ENCODE data around the gene APLF.
A peak's percentile ranks its signal among the peaks of the same experiment; 100 is the strongest.
"Not testable (repeated sequence)": the region's sequence is repeated elsewhere in the genome, so short reads cannot be mapped to it uniquely, and the experiment has no call there.

APLF gene

DNA sequence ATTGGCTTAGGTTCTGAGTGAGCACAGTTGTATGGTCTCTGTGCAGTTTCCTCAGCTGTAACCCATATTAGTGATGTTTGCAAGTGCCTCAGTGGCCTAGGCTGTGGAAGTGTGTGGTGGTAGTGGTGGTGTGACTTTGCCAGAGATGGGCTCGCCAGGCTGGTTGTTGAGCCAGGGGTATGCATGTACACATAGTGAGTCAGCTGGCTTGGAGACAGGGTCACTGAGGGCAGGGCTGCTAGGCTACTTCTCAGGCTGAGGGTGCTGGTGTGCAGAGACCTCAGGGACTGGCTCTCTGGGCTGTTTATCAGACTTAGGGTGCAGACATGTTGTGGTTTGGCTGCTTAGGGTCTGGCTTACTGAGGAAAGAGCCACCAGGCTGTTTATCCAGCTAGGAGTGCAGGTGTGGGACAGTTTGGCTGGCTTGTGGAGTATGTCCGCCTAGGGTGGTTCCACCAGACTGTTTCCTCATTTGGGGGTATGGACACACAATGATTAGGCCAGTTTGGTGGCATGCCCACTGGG lies 15.0 kb downstream of the APLF start:
- no peaks in the 10 kb centered on the region for H3K36me3 ChIP-seq (ENCODE audit: control insufficient read depth, insufficient read depth, low read length, severe bottlenecking)
- peaks cover 4% of the 10 kb centered on the region for H3K4me1 ChIP-seq (ENCODE audit: control insufficient read depth, insufficient read depth, low read length)
- no peaks in the 10 kb centered on the region for H3K27me3 ChIP-seq (replicated peaks; ENCODE audit: control insufficient read depth, insufficient read depth, low read length)
- no peaks in the 10 kb centered on the region for H3K9me3 ChIP-seq (ENCODE audit: control insufficient read depth, low read length)
- H3K9ac ChIP-seq (ENCODE audit: low read length) = no peak overlapping the region
- DNase-seq (ENCODE audit: low read depth) = no peak
- H3K4me3 ChIP-seq (ENCODE audit: low read length) = no peak overlapping the region

DNA sequence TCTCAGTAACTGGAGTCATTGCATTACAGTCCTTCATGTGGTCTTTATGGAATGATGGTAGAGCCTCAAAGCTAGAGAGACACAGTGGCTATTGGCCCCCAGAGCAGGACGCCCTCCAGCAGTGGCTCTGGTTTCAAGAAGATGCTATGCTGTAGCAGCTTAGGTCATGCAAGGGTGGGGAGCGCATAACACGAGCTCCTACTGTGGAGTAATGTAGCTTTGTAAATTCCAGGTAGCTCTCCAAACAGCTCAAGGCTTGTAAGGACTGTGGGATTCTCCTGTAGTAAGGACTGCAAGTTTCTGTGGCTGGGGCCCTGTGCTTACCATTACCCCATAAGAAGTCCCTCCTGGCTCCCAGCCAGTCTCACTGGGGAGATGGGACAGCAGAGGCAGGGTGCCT lies 15.6 kb downstream of the APLF start:
- Histone ChIP-seq H3K36me3 (ENCODE audit: control insufficient read depth, insufficient read depth, low read length, severe bottlenecking) (no peaks in the 10 kb centered on the region), H3K9ac (ENCODE audit: low read length) (no peak overlapping the region), H3K4me3 (ENCODE audit: low read length) (no peak overlapping the region), H3K4me1 (ENCODE audit: control insufficient read depth, insufficient read depth, low read length) (peaks cover 4% of the 10 kb centered on the region), H3K9me3 (ENCODE audit: control insufficient read depth, low read length) (no peaks in the 10 kb centered on the region), H3K27me3 (replicated peaks; ENCODE audit: control insufficient read depth, insufficient read depth, low read length) (no peaks in the 10 kb centered on the region)
- no peak for DNase-seq (ENCODE audit: low read depth)

DNA sequence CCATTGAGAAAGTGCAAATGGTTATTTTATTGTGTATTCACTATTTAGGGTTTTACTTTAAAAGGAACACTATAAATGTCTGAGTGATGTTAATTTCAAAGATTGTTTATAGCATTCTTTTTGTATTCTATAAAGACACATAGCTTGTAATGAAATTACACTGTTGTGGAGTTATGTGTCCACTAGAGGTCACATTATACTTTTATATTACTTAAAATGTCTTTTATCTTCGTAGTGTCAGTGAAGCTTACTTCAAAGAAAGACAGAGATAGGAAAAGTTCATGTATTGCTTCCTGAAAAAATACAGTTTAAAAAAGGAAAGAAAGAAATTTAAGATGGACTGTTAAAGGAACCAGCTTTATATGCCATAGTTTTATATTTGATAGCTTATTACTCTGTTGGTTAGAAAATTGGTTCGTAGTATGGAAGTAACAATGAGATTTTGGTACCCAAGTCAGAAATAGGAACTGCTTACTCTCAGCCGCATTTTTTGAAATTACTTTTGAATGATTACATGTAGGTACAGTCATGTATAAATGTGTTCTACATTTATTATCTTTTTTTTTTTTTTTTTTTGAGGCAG lies 20.5 kb downstream of the APLF start:
- no peak overlapping the region for H3K4me3 ChIP-seq (ENCODE audit: low read length)
- H3K27me3 ChIP-seq (replicated peaks; ENCODE audit: control insufficient read depth, insufficient read depth, low read length) = no peaks in the 10 kb centered on the region
- peak; percentile 66 for DNase-seq (ENCODE audit: low read depth)
- H3K9me3 ChIP-seq (ENCODE audit: control insufficient read depth, low read length) = no peaks in the 10 kb centered on the region
- no peaks in the 10 kb centered on the region for H3K36me3 ChIP-seq (ENCODE audit: control insufficient read depth, insufficient read depth, low read length, severe bottlenecking)
- H3K4me1 ChIP-seq (ENCODE audit: control insufficient read depth, insufficient read depth, low read length) = peaks cover 6% of the 10 kb centered on the region
- H3K9ac ChIP-seq (ENCODE audit: low read length) = no peak overlapping the region

DNA sequence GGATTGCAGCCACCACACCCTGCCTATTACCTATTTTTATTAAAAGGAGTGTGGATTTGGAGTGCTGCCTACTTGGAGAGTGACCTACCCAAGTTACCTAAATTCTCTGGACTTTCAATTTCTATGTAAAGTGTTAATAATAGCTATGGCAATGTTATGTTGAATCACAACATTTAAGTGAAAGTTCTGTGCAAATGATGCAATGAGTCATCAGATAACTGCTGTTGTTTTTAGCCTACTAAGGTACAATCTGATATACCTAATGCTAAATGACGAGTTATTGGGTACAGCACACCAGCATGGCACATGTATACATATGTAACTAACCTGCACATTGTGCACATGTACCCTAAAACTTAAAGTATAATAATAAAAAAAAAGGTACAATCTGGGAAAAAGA lies 21.2 kb downstream of the APLF start:
- DNase-seq (ENCODE audit: low read depth) = peak; percentile 18
- H3K27me3 ChIP-seq (replicated peaks; ENCODE audit: control insufficient read depth, insufficient read depth, low read length); H3K9me3 ChIP-seq (ENCODE audit: control insufficient read depth, low read length); H3K9ac ChIP-seq (ENCODE audit: low read length); H3K4me3 ChIP-seq (ENCODE audit: low read length); H3K36me3 ChIP-seq (ENCODE audit: control insufficient read depth, insufficient read depth, low read length, severe bottlenecking); H3K4me1 ChIP-seq (ENCODE audit: control insufficient read depth, insufficient read depth, low read length): not testable (repeated sequence)

DNA sequence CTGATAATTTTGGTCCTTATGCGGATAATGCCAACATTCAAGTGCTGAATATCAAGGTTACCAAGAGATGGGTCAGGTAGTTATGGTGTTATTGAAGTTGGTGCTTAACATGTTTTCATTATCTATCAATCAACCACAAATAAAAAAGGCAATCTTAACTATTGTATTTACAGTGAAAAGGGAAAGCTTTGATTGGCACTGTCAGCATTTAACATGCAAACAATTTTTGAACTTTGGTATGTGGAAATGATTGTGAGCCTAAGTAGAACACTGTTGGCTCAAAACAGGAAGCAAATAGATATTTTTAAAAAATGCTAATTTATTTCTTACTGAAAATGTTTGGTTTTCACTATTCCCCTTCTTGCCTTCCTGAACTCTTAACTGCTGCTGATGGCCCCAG lies 21.9 kb downstream of the APLF start:
- Histone ChIP-seq H3K9ac (ENCODE audit: low read length) (no peak overlapping the region), H3K36me3 (ENCODE audit: control insufficient read depth, insufficient read depth, low read length, severe bottlenecking) (no peaks in the 10 kb centered on the region), H3K4me1 (ENCODE audit: control insufficient read depth, insufficient read depth, low read length) (peaks cover 6% of the 10 kb centered on the region), H3K4me3 (ENCODE audit: low read length) (no peak overlapping the region), H3K9me3 (ENCODE audit: control insufficient read depth, low read length) (no peaks in the 10 kb centered on the region), H3K27me3 (replicated peaks; ENCODE audit: control insufficient read depth, insufficient read depth, low read length) (no peaks in the 10 kb centered on the region)
- DNase-seq (ENCODE audit: low read depth) = no peak

DNA sequence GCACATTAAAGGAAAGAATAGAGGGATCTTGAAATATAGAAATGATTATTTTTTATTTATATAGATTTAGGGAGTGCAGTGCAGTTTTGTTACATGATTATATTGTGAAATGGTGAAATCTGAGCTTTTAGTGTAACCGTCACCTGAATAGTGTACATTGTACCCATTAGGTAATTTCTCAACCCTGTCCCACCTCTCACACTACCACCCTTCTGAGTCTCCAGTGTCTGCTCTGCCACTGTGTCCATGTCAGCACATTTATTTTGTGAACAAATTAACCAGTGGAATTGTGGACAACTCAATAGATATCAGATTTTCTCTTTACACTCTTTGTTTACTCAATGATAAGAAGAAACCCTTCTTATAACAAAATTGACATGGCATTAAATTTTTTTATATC lies 24.2 kb downstream of the APLF start:
- DNase-seq (ENCODE audit: low read depth) = no peak
- Histone ChIP-seq H3K4me1 (ENCODE audit: control insufficient read depth, insufficient read depth, low read length) (peaks cover 6% of the 10 kb centered on the region), H3K9me3 (ENCODE audit: control insufficient read depth, low read length) (no peaks in the 10 kb centered on the region), H3K4me3 (ENCODE audit: low read length) (no peak overlapping the region), H3K27me3 (replicated peaks; ENCODE audit: control insufficient read depth, insufficient read depth, low read length) (no peaks in the 10 kb centered on the region), H3K36me3 (ENCODE audit: control insufficient read depth, insufficient read depth, low read length, severe bottlenecking) (no peaks in the 10 kb centered on the region), H3K9ac (ENCODE audit: low read length) (no peak overlapping the region)

DNA sequence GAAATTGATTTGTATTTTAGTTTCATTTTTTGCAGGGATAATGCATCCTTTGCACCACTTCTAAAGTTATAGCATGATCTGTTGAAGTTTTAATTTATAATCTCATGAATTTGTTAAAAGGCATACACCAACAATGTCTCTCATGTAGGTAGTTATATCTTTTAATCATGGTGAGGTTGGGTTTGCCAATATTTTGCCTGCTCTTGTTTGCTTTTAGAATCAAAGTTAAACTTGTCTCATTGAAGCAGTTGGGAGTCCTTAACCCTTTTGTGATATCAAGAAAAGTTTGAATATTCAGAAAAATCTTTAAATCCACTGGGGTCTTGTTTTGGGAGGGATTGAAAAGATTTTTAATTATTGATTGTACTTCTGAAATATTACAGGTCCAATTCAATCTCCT lies 31.7 kb downstream of the APLF start:
- Histone ChIP-seq H3K4me3 (ENCODE audit: low read length) (no peak overlapping the region), H3K36me3 (ENCODE audit: control insufficient read depth, insufficient read depth, low read length, severe bottlenecking) (no peaks in the 10 kb centered on the region), H3K9me3 (ENCODE audit: control insufficient read depth, low read length) (no peaks in the 10 kb centered on the region), H3K9ac (ENCODE audit: low read length) (no peak overlapping the region), H3K4me1 (ENCODE audit: control insufficient read depth, insufficient read depth, low read length) (no peaks in the 10 kb centered on the region), H3K27me3 (replicated peaks; ENCODE audit: control insufficient read depth, insufficient read depth, low read length) (no peaks in the 10 kb centered on the region)
- no peak for DNase-seq (ENCODE audit: low read depth)

DNA sequence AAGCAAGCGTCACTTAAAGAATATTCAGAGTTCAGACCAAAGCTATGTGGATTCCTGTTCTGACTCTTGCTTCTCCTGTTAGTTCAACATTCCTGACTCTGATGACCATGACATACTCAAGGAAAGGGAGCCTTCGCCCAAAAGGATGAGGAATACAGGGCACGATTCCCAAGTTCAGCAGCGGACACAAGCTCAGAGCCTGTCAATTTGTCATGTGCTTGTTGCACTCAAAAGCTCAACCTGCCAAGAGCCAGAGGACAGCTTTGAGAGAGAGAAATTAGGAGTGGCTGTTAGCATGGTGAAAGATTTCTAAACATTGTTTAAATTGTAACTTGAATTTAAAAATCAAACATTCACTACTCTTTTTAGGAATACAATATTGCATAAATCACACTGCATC lies 33.3 kb downstream of the APLF start:
- H3K36me3 ChIP-seq (ENCODE audit: control insufficient read depth, insufficient read depth, low read length, severe bottlenecking) = no peaks in the 10 kb centered on the region
- H3K4me3 ChIP-seq (ENCODE audit: low read length) = no peak overlapping the region
- no peaks in the 10 kb centered on the region for H3K9me3 ChIP-seq (ENCODE audit: control insufficient read depth, low read length)
- H3K9ac ChIP-seq (ENCODE audit: low read length) = no peak overlapping the region
- H3K27me3 ChIP-seq (replicated peaks; ENCODE audit: control insufficient read depth, insufficient read depth, low read length) = no peaks in the 10 kb centered on the region
- no peak for DNase-seq (ENCODE audit: low read depth)
- H3K4me1 ChIP-seq (ENCODE audit: control insufficient read depth, insufficient read depth, low read length) = no peaks in the 10 kb centered on the region

DNA sequence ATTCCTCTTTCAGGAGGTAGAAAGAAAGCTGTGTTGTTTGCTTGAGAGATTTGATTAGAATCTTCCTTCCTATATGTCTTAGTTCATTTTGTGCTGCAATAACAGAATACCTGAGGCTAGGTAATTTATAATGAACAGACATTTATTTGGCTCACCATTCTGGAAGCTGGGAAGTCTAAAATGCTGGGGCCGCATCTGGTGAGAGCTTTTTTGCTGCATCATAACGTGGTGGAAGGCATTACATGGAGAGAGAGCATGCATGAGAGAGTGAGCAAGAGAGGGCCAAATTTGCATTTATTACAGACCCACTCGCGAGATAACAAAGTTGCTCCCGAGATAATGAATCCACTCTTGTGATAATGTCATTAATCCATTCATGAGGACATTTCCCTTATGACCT lies 34.4 kb downstream of the APLF start:
- Histone ChIP-seq H3K36me3 (ENCODE audit: control insufficient read depth, insufficient read depth, low read length, severe bottlenecking) (peaks cover 6% of the 10 kb centered on the region), H3K9ac (ENCODE audit: low read length) (no peak overlapping the region), H3K9me3 (ENCODE audit: control insufficient read depth, low read length) (no peaks in the 10 kb centered on the region), H3K4me3 (ENCODE audit: low read length) (no peak overlapping the region), H3K27me3 (replicated peaks; ENCODE audit: control insufficient read depth, insufficient read depth, low read length) (no peaks in the 10 kb centered on the region), H3K4me1 (ENCODE audit: control insufficient read depth, insufficient read depth, low read length) (no peaks in the 10 kb centered on the region)
- DNase-seq (ENCODE audit: low read depth) = no peak

DNA sequence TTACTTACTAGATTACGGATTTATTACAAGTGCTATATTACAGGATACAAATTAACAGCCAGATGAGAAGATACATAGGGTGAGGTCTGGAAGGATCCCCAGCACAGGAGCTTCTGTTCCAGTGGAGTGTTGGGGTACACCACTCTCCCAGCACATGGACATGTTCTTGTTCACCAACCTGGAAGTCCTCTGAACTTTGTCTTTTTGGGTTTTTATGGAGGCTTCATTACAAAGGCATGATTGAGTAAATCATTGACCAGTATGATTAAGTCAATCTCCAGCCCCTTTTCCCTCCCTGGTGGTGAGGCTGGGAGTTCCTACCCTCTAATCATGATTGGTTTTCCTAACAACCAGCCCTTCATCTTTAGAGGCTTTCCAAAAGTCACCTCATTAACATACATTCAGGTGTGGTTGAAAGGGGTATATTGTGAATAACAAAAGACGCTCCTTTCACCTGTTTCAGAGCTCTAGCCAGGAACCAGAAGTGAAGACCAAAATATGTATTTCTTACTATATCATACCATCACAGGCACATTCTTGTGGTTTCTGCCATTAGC lies 38.3 kb downstream of the APLF start:
- Histone ChIP-seq H3K36me3 (ENCODE audit: control insufficient read depth, insufficient read depth, low read length, severe bottlenecking) (peaks cover 10% of the 10 kb centered on the region), H3K9ac (ENCODE audit: low read length) (no peak overlapping the region), H3K27me3 (replicated peaks; ENCODE audit: control insufficient read depth, insufficient read depth, low read length) (no peaks in the 10 kb centered on the region), H3K4me1 (ENCODE audit: control insufficient read depth, insufficient read depth, low read length) (no peaks in the 10 kb centered on the region), H3K9me3 (ENCODE audit: control insufficient read depth, low read length) (no peaks in the 10 kb centered on the region), H3K4me3 (ENCODE audit: low read length) (no peak overlapping the region)
- no peak for DNase-seq (ENCODE audit: low read depth)

DNA sequence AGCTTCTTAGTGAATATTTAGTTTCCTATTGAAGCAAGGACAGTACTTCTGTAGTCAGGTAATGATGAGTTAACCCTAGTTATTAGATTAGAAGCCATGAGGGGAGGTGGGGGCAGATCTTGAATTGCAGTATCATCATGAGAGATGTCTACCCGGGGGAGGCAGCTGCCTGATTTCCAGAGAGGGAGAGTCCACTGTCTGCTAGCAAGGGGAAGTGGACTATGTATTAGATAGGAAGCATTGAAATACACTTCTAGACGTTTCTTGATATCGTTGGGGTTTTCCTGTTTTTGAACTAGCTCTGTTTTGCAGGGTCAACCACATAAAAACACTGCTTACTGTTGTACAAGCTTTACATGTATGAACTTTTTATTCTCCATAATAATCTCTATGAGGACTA lies 38.8 kb downstream of the APLF start:
- DNase-seq (ENCODE audit: low read depth) = no peak
- Histone ChIP-seq H3K4me1 (ENCODE audit: control insufficient read depth, insufficient read depth, low read length) (no peaks in the 10 kb centered on the region), H3K4me3 (ENCODE audit: low read length) (no peak overlapping the region), H3K9ac (ENCODE audit: low read length) (no peak overlapping the region), H3K9me3 (ENCODE audit: control insufficient read depth, low read length) (no peaks in the 10 kb centered on the region), H3K27me3 (replicated peaks; ENCODE audit: control insufficient read depth, insufficient read depth, low read length) (no peaks in the 10 kb centered on the region), H3K36me3 (ENCODE audit: control insufficient read depth, insufficient read depth, low read length, severe bottlenecking) (peaks cover 10% of the 10 kb centered on the region)

DNA sequence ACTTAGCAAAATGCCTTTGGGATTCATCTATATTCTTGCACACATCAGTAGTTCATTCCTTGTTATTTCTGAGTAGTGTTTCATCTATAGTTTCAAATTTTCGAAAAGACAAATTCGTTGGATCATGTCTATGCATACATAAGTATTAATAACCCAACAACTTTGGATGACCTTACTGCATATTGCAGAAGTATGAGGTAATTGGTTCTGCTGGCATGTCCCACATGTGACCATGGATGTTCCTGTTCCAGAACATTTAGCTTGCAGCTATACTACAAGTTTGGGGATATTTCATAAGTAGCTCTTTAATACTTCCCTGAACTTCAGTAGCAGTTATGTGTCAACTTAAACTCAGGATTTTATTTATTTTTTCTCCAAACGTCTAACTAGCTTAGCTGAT lies 44.9 kb downstream of the APLF start:
- Histone ChIP-seq H3K27me3 (replicated peaks; ENCODE audit: control insufficient read depth, insufficient read depth, low read length) (no peaks in the 10 kb centered on the region), H3K9me3 (ENCODE audit: control insufficient read depth, low read length) (no peaks in the 10 kb centered on the region), H3K36me3 (ENCODE audit: control insufficient read depth, insufficient read depth, low read length, severe bottlenecking) (peaks cover 4% of the 10 kb centered on the region), H3K4me1 (ENCODE audit: control insufficient read depth, insufficient read depth, low read length) (no peaks in the 10 kb centered on the region), H3K9ac (ENCODE audit: low read length) (no peak overlapping the region), H3K4me3 (ENCODE audit: low read length) (no peak overlapping the region)
- no peak for DNase-seq (ENCODE audit: low read depth)

All from adipocyte (in vitro differentiated cells).